ENCODE data around the gene ZBTB43.
A peak's percentile ranks its signal among the peaks of the same experiment; 100 is the strongest.
"Not testable (repeated sequence)": the region's sequence is repeated elsewhere in the genome, so short reads cannot be mapped to it uniquely, and the experiment has no call there.

ZBTB43 gene

GRCh38 chr9:126804198-126804695 is 593 bp upstream of the ZBTB43 start:
- Mint-ChIP-seq H3K4me1 (peaks cover 40% of the 10 kb centered on the region), H3K4me3 (peak overlapping the region; percentile 93), H3K27me3 (no peaks in the 10 kb centered on the region), H3K36me3 (ENCODE audit: low read depth) (peaks cover 8% of the 10 kb centered on the region), H3K27ac (peak overlapping the region; percentile 96), H3K9me3 (peaks cover 3% of the 10 kb centered on the region)
- DNase-seq (no peak), ATAC-seq (no peak)

DNA sequence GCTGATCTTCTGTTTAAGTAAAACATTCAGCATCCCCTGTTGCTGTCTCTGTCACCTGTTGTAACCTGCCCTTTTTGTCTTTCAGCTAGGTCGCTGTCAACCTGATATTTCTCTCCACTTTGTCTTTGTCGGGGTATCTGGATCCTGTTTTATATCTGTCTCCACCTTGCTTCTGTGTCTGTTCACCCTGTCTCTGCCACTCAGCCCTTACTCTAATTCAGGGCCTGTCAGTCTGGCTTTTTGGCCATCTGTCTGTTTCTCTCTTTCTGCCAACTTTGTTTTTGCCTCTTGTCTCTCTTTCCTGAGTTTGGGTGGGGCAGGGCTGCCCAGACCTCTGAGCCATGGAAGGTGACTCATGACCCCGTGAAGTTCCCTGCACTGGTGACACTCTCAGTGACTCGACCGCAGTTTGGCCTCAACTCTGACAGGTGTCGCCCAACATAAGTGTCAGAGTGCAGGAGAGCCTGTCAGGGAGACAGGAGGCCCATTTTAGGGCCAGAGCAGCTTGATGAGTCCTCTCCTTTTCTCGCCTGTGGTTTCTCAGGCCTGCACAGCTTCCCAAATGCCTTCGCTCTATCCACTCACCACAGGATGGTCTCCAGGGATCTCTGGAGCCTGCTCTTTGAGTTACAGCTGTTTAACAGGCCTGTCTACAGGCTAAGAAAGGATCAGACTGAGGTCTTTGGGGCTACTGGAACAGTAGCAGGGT is 868 bp downstream of the ZBTB43 start:
- DNase-seq: peak; percentile 78
- no peaks in the 10 kb centered on the region for H3K27me3 Mint-ChIP-seq

DNA sequence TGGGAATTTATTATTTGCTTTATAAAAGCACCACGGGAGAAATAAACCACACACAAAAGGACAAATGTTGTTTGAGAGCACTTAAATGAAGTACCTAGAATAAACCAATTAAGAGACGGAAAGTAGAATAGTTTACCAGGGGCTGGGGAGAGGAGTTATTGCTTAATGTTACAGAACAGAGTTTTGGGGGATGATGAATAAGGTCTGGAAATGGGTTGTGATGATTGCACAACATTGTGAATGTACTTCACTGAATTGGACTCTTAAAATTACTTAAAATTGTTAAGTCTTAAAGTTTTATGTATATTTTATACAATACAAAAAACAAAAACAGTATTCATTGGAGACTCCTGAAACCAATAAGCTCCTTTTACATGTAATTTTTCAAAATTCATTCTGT is 1.5 kb downstream of the ZBTB43 start:
- no peak for ATAC-seq
- peaks cover 3% of the 10 kb centered on the region for H3K9me3 Mint-ChIP-seq

More for the DNA sequence above, 868 bp downstream of the ZBTB43 start:
- Mint-ChIP-seq H3K36me3 (ENCODE audit: low read depth) (peaks cover 8% of the 10 kb centered on the region), H3K4me1 (peaks cover 40% of the 10 kb centered on the region), H3K4me3 (peak overlapping the region; percentile 93), H3K27ac (peak overlapping the region; percentile 98), H3K9me3 (peaks cover 3% of the 10 kb centered on the region)
- peak; percentile 98 for ATAC-seq

DNA sequence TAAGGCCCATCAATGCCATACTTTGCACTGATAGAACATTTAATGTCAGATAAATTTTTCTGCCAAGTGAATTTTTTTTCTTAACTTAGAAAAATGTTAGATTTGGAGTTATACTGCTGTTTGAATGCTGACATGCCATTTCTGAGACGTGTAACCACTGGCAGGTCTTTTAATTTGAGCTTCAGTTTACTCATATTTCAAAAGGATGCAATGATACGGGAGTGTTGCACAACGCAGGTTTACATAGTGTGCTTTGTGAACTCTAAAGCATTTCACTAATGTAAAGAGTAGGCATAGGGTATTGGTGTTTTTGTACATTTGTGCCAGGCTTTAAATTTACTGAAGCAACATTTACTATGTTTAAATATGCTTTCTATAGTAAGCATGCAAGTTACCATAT is 4.2 kb downstream of the ZBTB43 start:
- Mint-ChIP-seq H3K4me3 (no peak overlapping the region), H3K4me1 (peaks cover 45% of the 10 kb centered on the region)

More for the DNA sequence above, 1.5 kb downstream of the ZBTB43 start:
- Mint-ChIP-seq H3K36me3 (ENCODE audit: low read depth) (peaks cover 10% of the 10 kb centered on the region), H3K27me3 (no peaks in the 10 kb centered on the region), H3K4me1 (peaks cover 40% of the 10 kb centered on the region), H3K4me3 (peak overlapping the region; percentile 93), H3K27ac (peak overlapping the region; percentile 98)
- no peak for DNase-seq

GRCh38 chr9:126810221-126810620 is 5.4 kb downstream of the ZBTB43 start:
- ATAC-seq, DNase-seq, H3K9me3 Mint-ChIP-seq, H3K27me3 Mint-ChIP-seq, H3K27ac Mint-ChIP-seq, H3K4me3 Mint-ChIP-seq: not testable (repeated sequence)
- Mint-ChIP-seq H3K4me1 (peaks cover 37% of the 10 kb centered on the region), H3K36me3 (ENCODE audit: low read depth) (peaks cover 35% of the 10 kb centered on the region)

More for the DNA sequence above, 4.2 kb downstream of the ZBTB43 start:
- ATAC-seq: no peak
- peaks cover 2% of the 10 kb centered on the region for H3K9me3 Mint-ChIP-seq
- DNase-seq: no peak
- no peak overlapping the region for H3K27ac Mint-ChIP-seq
- H3K27me3 Mint-ChIP-seq: no peaks in the 10 kb centered on the region
- peaks cover 30% of the 10 kb centered on the region for H3K36me3 Mint-ChIP-seq (ENCODE audit: low read depth)

DNA sequence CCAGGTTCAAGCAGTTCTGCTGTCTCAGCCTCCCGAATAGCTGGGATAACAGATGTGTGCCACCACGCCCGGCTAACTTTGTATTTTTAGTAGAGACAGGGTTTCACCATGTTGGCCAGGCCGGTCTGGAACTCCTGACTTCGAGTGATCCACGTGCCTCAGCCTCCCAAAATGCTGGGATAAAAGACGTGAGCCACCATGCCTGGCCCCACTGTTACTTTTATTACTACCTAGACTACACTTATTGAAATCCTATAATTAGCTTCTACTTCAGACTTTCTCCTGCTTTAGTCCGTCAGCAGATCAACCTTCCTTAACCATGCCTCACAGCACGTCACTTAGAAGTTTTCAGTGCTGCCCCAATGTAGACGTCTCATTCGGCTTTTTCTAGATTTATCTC is 8.2 kb downstream of the ZBTB43 start:
- H3K4me3 Mint-ChIP-seq: no peak overlapping the region
- no peak for DNase-seq
- H3K9me3 Mint-ChIP-seq: peaks cover 12% of the 10 kb centered on the region
- peaks cover 17% of the 10 kb centered on the region for H3K4me1 Mint-ChIP-seq
- ATAC-seq: no peak
- H3K27ac Mint-ChIP-seq: no peak overlapping the region
- H3K27me3 Mint-ChIP-seq: no peaks in the 10 kb centered on the region
- peaks cover 56% of the 10 kb centered on the region for H3K36me3 Mint-ChIP-seq (ENCODE audit: low read depth)

DNA sequence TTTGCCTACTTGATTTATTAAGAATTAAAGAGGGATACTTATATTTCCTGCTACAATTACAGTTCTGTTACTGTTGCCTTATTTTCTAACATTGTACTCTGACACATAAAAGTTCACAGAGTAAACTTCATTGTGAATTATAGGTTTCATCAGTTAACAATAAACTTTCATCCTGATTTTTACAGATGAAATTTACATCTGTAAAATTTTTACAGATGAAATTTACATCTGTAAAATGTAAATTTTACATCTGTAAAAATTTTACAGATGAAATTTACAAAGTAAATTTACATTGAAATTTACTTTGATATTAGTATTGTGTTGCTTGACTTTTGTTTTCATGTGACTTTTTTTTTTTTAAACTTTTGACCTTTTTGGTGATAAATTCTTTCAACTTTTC is 9.3 kb downstream of the ZBTB43 start:
- ATAC-seq (no peak), DNase-seq (no peak)
- Mint-ChIP-seq H3K36me3 (ENCODE audit: low read depth) (peaks cover 64% of the 10 kb centered on the region), H3K4me1 (peaks cover 17% of the 10 kb centered on the region), H3K4me3 (no peak overlapping the region), H3K9me3 (peaks cover 20% of the 10 kb centered on the region), H3K27ac (no peak overlapping the region), H3K27me3 (no peaks in the 10 kb centered on the region)

DNA sequence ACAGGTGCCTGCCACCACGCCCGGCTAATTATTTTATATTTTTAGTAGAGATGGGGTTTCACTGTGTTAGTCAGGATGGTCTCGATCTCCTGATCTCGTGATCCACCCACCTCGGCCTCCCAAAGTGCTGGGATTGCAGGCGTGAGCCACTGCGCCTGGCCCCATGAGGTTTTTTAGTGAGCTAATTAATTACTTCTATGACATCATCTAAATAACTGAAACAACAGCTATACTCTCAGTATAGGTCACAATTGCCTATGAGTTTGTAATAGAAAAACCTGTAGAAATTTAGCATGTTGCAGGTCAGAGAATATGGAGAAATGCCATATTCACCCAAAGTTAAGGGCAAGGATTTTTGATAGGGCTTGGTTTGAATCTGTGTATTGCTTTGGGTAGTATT is 12.8 kb downstream of the ZBTB43 start:
- Mint-ChIP-seq H3K4me1 (peaks cover 33% of the 10 kb centered on the region), H3K36me3 (ENCODE audit: low read depth) (peaks cover 77% of the 10 kb centered on the region), H3K9me3 (peaks cover 28% of the 10 kb centered on the region)
- ATAC-seq, H3K27me3 Mint-ChIP-seq, DNase-seq, H3K4me3 Mint-ChIP-seq, H3K27ac Mint-ChIP-seq: not testable (repeated sequence)

- Mint-ChIP-seq H3K36me3 (ENCODE audit: low read depth) (peaks cover 75% of the 10 kb centered on the region), H3K27me3 (no peaks in the 10 kb centered on the region), H3K9me3 (peaks cover 28% of the 10 kb centered on the region), H3K4me1 (peaks cover 34% of the 10 kb centered on the region), H3K27ac (no peak overlapping the region), H3K4me3 (no peak overlapping the region)
- no peak for DNase-seq
- no peak for ATAC-seq
Observed at GRCh38 chr9:126818482-126818881, 13.6 kb downstream of the ZBTB43 start.

- ATAC-seq: peak; percentile 69
- peaks cover 28% of the 10 kb centered on the region for H3K9me3 Mint-ChIP-seq
- H3K27ac Mint-ChIP-seq: no peak overlapping the region
- no peaks in the 10 kb centered on the region for H3K27me3 Mint-ChIP-seq
- peaks cover 75% of the 10 kb centered on the region for H3K36me3 Mint-ChIP-seq (ENCODE audit: low read depth)
- H3K4me3 Mint-ChIP-seq: no peak overlapping the region
- peaks cover 38% of the 10 kb centered on the region for H3K4me1 Mint-ChIP-seq
- DNase-seq: no peak
Observed at GRCh38 chr9:126819482-126819881, 14.6 kb downstream of the ZBTB43 start.

- no peaks in the 10 kb centered on the region for H3K27me3 Mint-ChIP-seq
- peaks cover 59% of the 10 kb centered on the region for H3K36me3 Mint-ChIP-seq (ENCODE audit: low read depth)
- DNase-seq (no peak), ATAC-seq (no peak)
- H3K27ac Mint-ChIP-seq: no peak overlapping the region
- H3K4me3 Mint-ChIP-seq: no peak overlapping the region
- H3K9me3 Mint-ChIP-seq: peaks cover 15% of the 10 kb centered on the region
- H3K4me1 Mint-ChIP-seq: peaks cover 38% of the 10 kb centered on the region
Observed at GRCh38 chr9:126822278-126822677, 17.4 kb downstream of the ZBTB43 start.

DNA sequence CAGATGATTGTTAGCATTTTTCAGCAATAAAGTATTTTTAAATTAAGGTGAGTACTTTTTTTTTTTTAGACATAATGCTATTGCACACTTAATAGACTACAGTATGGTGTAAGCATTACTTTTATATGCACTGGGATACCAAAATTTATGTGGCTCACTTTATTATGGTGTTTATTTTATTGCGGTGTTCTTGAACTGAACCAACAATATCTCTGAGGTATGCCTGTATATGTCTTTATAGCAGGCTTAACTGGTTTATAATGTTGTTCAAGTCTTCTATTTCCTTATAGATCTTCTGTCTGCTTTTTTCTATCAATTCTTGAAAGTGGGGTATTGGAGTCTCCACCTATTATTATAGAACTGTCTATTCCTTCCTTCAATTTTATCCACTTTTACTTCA is 18.0 kb downstream of the ZBTB43 start:
- Mint-ChIP-seq H3K4me1 (peaks cover 38% of the 10 kb centered on the region), H3K36me3 (ENCODE audit: low read depth) (peaks cover 54% of the 10 kb centered on the region), H3K9me3 (peaks cover 15% of the 10 kb centered on the region), H3K27ac (no peak overlapping the region), H3K4me3 (no peak overlapping the region), H3K27me3 (no peaks in the 10 kb centered on the region)
- DNase-seq: no peak
- ATAC-seq: no peak

GRCh38 chr9:126824052-126824451 is 19.2 kb downstream of the ZBTB43 start:
- not testable (repeated sequence) for H3K27ac Mint-ChIP-seq, H3K9me3 Mint-ChIP-seq, DNase-seq, H3K27me3 Mint-ChIP-seq, ATAC-seq, H3K4me3 Mint-ChIP-seq
- Mint-ChIP-seq H3K36me3 (ENCODE audit: low read depth) (peaks cover 47% of the 10 kb centered on the region), H3K4me1 (peaks cover 35% of the 10 kb centered on the region)

DNA sequence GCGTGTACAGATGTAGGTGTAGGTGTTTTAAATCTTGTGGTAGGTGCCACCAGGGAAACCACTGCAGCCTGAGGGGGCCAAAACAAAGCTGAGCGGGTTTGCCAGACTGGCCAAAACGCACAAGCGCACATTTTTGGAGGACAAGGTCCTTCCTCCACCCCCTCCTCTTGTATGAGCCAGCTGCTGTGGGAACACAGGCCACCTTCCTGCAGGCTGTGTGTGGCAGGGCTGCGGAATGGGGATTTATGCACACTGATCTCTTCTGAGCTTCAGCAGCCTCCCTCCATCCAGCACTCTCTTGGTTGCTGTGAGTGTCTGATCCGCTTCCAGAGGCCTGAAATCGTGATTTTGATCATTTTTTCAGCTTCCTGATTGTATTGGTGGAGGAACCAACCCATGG is 22.4 kb downstream of the ZBTB43 start:
- H3K9me3 Mint-ChIP-seq: no peaks in the 10 kb centered on the region
- H3K36me3 Mint-ChIP-seq (ENCODE audit: low read depth): peaks cover 33% of the 10 kb centered on the region
- DNase-seq: no peak
- no peak for ATAC-seq
- H3K27ac Mint-ChIP-seq: no peak overlapping the region
- H3K4me3 Mint-ChIP-seq: no peak overlapping the region
- no peaks in the 10 kb centered on the region for H3K27me3 Mint-ChIP-seq
- peaks cover 24% of the 10 kb centered on the region for H3K4me1 Mint-ChIP-seq

- H3K27ac Mint-ChIP-seq: no peak overlapping the region
- peaks cover 20% of the 10 kb centered on the region for H3K4me1 Mint-ChIP-seq
- H3K36me3 Mint-ChIP-seq (ENCODE audit: low read depth): peaks cover 36% of the 10 kb centered on the region
- ATAC-seq (no peak), DNase-seq (no peak)
- no peaks in the 10 kb centered on the region for H3K9me3 Mint-ChIP-seq
- no peak overlapping the region for H3K4me3 Mint-ChIP-seq
- no peaks in the 10 kb centered on the region for H3K27me3 Mint-ChIP-seq
Observed at GRCh38 chr9:126829035-126829434, 24.2 kb downstream of the ZBTB43 start.

Measured in activated naive CD8-positive, alpha-beta T cell treated with anti-CD3 and anti-CD28 coated beads, Interleukin-2, amount 50 U/mL, for 24 hours (primary cell).